NCI-H128 (cell line): ENCODE measurements around the gene CAMK1D.

Source experiments
- DNase-seq: peaks from one replicate; lab custom pipeline; 2025; ENCODE audit not compliant: unreplicated experiment; lab: John Stamatoyannopoulos, UW

Gene CAMK1D

GRCh38 chr10:12780634-12781601 is 431.6 kb downstream of the CAMK1D start:
- DNase-seq: no peak

- no peak for DNase-seq
Measured at GRCh38 chr10:12781976-12782375, 432.6 kb downstream of the CAMK1D start.

GRCh38 chr10:12782537-12782936 is 433.2 kb downstream of the CAMK1D start:
- no peak for DNase-seq

- DNase-seq: no peak
Measured at GRCh38 chr10:12783293-12783692, 433.9 kb downstream of the CAMK1D start.

GRCh38 chr10:12784646-12785045 is 435.3 kb downstream of the CAMK1D start:
- DNase-seq: no peak

GRCh38 chr10:12785415-12785831 is 436.1 kb downstream of the CAMK1D start:
- no peak for DNase-seq

- no peak for DNase-seq
Measured at GRCh38 chr10:12787297-12787696, 437.9 kb downstream of the CAMK1D start.

GRCh38 chr10:12788277-12788676 is 438.9 kb downstream of the CAMK1D start:
- DNase-seq: no peak

GRCh38 chr10:12790270-12790669 is 440.9 kb downstream of the CAMK1D start:
- no peak for DNase-seq

- DNase-seq: no peak
Measured at GRCh38 chr10:12791728-12792127, 442.4 kb downstream of the CAMK1D start.

GRCh38 chr10:12792889-12793556 is 443.7 kb downstream of the CAMK1D start:
- no peak for DNase-seq

GRCh38 chr10:12795315-12796110 is 446.2 kb downstream of the CAMK1D start:
- no peak for DNase-seq

- no peak for DNase-seq
Measured at GRCh38 chr10:12796401-12797160, 447.2 kb downstream of the CAMK1D start.

- peak; percentile 1 for DNase-seq
Measured at GRCh38 chr10:12797471-12798262, 448.3 kb downstream of the CAMK1D start.

GRCh38 chr10:12799144-12799543 is 449.8 kb downstream of the CAMK1D start:
- DNase-seq: no peak

GRCh38 chr10:12799714-12800113 is 450.4 kb downstream of the CAMK1D start:
- no peak for DNase-seq

- no peak for DNase-seq
Measured at GRCh38 chr10:12800302-12800701, 451.0 kb downstream of the CAMK1D start.

GRCh38 chr10:12801214-12802087 is 452.1 kb downstream of the CAMK1D start:
- no peak for DNase-seq

- no peak for DNase-seq
Measured at GRCh38 chr10:12803776-12804175, 454.4 kb downstream of the CAMK1D start.
